Activated CD4-positive, alpha-beta T cell treated with anti-CD3 and anti-CD28 coated beads, Interleukin-2, amount 50 U/mL, for 4 hours (primary cell): ENCODE results near the gene ABCB1.
"Not testable (repeated sequence)": the region's sequence is repeated elsewhere in the genome, so short reads cannot be mapped to it uniquely, and the experiment has no call there.

Source experiments
- DNase-seq, 2 experiments: peaks; one replicate each; pipeline ENCODE4 v3.0.0-alpha.2; 2020

Gene ABCB1

GRCh38 chr7:87574630-87575029, 26.1 kb downstream of the ABCB1 start:
- DNase-seq: no peak

DNA sequence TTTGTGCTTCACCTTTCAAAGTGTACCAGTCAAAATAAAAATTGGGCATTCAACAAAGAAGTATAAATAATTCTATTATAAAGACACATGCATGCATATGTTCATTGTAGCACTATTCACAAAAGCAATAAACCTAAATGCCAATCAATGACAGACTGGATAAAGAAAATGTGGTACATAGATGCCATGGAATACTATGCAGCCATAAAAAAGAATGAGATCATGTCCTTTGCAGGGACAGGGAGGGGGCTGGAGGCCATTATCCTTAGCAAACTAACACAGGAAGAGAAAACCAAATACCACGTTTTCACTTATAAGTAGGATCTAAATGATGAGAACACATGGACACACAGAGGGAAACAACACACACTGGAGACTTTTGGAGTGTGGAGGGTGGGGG, 28.2 kb downstream of the ABCB1 start:
- DNase-seq: not testable (repeated sequence)

DNA sequence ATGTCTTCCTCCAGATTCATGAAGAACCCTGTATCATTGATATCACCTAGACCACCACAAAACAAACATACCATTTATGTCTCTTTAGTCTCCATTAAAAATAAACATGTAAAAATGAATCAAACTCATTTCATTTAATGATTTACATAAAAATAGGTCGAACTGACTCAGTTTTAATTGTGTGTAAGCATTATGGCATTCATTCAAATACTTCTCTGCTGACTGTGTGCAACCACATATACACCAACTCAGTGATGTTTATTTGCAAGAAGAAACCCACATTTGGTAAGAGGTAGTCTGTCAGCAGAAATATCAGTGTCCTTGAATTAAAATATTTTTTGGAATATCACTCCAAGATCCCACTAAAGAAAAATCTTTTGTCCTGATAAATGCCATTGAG, 30.5 kb downstream of the ABCB1 start:
- DNase-seq: no peak

GRCh38 chr7:87567052-87567451, 33.6 kb downstream of the ABCB1 start:
- DNase-seq: no peak

GRCh38 chr7:87566311-87566900, 34.3 kb downstream of the ABCB1 start:
- DNase-seq: no peak

- no peak for DNase-seq
These were observed 34.8 kb downstream of the ABCB1 start for GRCh38 chr7:87565877-87566276.

- DNase-seq: no peak
These were observed 36.3 kb downstream of the ABCB1 start for GRCh38 chr7:87564296-87564963.

- no peak for DNase-seq
These were observed 39.0 kb downstream of the ABCB1 start for GRCh38 chr7:87561702-87562101.

- no peak for DNase-seq
These were observed 39.6 kb downstream of the ABCB1 start for GRCh38 chr7:87561102-87561501.

DNA sequence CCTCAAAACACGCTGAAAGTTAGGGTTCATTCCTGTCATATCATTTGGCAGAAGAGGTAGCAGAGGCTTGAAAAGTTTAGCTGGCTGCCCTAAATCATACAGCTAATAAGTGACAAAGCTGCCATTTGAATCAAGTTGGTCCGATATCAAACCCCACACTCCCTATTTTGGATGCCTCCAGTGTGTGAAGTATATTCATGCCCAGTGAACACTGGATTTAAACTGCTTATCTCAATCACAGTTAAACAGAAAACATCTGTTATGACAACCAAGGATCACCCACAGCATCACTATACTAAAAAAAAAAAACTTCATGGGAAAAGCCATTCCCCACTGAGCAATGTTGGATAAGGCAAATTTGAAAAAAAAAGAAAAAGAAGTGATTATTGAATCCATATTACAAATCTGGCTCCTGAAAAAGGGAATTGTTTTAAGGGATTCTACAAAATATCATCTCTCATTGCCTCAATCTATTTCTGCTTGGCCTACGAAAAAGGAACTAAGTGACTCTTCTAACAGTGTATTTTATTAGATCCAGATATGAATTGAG, 48.3 kb downstream of the ABCB1 start:
- DNase-seq: no peak

- no peak for DNase-seq
These were observed 52.4 kb downstream of the ABCB1 start for GRCh38 chr7:87548123-87548919.

DNA sequence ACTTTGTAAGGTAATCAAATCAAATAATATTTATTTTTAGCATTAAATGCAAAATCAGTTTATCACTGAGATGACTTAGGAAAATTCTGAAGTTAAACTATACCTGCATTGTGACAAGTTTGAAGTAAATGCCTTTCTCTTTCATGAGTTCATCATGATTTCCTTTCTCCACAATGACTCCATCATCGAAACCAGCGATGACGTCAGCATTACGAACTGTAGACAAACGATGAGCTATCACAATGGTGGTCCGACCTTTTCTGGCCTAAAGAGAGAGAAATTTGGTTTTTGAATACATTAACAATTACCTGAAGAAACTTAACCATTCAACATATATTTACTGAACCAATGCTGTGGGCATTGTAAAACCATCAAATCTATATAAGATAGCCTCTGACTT, 54.9 kb downstream of the ABCB1 start:
- no peak for DNase-seq

DNA sequence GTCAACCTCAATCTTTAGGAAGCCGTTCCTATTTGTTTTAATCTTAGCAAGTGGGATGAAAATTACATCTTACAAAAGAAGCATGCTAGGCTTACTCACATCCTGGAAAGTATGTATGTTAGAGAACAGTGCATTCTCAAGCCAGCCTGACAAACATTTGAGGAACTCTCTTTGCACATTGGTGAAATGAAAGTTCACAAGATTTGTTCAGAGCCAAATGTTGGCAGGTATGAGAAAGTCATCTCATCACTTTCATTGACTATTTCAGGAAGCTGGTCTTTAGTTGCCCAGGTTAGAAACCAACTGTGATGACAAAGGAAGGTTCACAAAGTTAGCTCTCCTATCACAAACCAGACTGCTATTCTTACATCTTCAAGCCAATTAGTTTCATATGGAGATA, 57.1 kb downstream of the ABCB1 start:
- no peak for DNase-seq

DNA sequence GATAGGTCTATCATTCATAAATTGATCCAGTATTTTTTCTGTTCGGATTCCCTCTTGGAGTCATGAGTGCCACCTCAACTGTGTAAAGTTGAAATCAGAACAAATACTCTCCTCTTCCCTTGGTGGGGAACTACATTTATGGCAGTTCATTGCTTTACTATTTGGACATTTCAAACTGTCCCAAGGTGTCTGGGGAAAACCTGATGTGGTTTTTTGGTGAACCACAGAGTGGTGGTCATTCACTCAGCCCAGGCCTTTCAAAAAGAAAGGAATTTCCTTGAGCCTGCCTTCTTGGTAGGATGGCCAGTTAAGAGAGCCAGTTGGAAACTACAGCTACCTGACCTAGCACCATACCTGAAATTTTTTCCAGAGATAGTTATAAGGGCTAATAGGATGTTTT, 59.0 kb downstream of the ABCB1 start:
- no peak for DNase-seq

DNA sequence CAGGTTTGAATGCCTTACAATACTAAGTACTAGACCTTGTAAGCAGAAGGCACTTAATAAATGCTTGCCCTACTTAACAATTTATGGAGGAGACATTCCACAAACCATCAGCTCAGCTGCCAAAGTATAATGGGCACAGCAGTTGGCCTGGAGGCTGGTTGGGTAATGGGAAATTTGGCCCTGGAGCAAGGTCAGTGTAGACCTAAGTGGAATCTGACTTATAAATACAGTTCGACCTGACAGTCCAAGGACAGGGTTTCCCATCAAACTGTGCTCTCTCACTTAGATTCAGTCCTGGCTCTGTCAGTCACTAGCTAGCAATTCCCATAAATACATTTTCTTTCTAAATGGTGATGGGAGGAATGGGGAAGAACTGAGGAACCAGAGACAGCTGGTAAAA, 62.6 kb downstream of the ABCB1 start:
- no peak for DNase-seq

DNA sequence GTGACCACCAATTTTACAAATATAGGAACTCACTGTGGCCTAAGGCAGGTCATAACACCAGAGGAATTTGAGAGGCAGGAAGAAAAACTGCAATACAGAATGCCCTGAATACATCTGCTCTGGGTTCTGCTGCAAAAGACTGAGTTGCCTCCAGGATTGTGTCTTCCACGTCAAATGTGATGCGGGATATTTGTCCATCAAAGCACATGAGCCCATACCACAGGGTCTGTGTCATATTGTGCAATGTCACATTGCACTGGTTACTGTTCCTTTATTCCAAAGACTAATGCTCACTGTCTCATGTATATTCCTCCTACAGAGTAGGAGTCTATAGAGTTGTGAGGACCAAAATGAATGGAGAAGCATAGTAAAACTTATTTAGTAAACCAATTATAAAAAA, 66.6 kb downstream of the ABCB1 start:
- DNase-seq: no peak

GRCh38 chr7:87530126-87530525, 70.6 kb downstream of the ABCB1 start:
- no peak for DNase-seq

DNA sequence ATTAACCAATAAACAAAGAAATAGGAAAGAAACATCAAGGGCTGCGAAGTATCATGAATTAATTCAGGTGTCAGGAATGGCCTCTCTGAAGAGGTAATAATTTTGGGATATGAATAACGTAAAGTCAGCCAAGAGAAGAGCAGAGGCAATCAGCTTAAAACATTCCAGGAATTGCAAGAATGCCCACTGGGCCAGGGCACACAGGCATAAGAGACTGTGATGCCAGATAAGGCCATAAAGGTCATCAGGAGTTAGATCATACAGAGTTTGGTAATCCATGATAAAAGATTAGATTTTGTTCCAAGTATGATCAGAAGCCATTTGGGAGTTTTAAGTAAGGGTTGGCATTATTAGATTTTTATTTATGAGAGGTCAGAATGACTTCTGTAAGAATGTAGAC, 72.0 kb downstream of the ABCB1 start:
- no peak for DNase-seq

GRCh38 chr7:87518735-87519134, 81.9 kb downstream of the ABCB1 start:
- DNase-seq: no peak

GRCh38 chr7:87517891-87518290, 82.8 kb downstream of the ABCB1 start:
- no peak for DNase-seq

DNA sequence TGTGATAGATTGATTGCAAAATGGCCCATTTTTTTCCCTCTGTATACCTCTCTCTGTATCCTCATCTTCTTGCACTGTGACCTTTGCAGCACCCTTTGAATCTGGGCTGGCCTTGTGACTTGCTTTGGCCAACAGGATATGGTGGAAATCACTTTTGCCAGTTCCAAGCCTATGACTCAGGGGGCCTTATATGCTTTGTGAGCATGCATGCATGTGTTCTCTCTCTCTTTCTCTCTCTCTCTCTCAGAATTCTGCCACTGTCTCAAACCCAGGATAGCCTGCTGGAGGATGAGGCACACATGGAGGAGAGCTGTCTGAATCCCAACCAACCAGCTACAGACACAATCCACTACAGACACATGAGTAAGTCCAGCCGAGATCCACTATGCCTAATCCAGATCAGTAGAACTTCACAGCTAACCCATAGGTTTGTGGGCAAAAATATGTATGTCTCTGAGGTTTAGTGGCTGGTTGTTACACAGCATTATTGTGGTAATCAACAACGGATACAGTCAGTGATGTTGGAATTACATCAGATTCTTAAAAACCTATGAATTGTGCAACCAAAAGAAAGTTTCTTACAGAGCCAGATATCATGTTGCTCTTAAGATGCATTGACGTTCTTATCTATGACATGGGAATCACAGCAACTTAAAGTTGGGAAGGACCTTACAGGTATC, 83.4 kb downstream of the ABCB1 start:
- DNase-seq: no peak

DNA sequence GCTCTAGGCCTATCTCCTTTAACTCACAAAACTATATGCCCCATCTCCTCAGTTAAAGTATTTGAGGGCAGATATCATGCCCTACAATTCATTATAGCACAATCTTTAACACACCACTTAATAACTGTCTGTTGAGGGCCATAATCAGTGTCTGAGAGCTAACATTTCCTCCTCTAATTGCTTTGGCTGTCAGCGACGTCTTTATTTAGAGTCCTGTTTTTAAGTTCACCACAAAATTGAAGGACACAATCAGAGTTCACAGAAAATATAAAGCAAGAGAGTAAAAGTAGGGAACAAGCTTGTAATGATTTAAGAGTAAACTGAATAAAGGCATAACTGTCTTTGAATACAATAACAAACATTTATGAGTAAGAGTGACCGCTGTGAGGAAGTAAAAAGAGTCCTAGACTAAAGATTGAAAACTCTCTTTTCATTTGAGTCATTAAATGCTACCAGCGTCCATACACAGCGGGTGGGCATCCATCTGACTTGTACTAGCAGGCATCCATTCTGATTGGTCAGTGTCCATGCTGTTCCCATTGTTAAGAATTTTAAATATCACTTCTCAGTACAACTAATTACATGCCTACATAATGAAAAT, 86.8 kb downstream of the ABCB1 start:
- no peak for DNase-seq

DNA sequence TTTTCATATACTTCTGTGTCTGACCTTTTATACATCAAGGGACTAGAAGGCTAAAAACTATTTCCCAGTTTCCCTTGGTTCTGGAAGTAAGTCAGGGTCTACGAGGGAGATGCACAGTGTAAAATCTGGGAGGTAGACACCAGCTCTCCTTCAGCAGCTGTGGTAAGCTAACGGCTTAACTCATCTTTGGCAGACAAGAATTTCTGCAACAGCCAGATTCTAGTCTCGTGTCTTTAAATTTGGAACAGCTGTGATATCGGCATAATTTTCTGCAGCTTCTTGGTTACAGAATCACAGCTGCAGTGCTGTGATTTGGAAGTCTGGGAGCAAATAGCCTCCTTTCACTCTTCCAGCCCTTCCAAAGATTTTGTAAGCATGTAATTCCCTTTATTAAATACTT, 87.8 kb downstream of the ABCB1 start:
- no peak for DNase-seq
